Astrocyte (in vitro differentiated cells and primary cell): ENCODE results near the gene SPON2. TPM values are rescaled to one million over a fixed set of nuclear protein-coding genes. Genes with fewer than 3 reads are reported as not detected.

Source experiments
- DNase-seq: peaks from one replicate; pipeline ENCODE4 v3.0.0-alpha.2; 2010; ENCODE audit warnings: low read depth
- FAIRE-seq: peaks from 2 replicates; lab custom pipeline; 2011; peaks lifted over from hg19 to GRCh38; lab: Jason Lieb, UNC
- H2AFZ ChIP-seq: 2 replicates; pipeline ENCODE4 v1.6.0; 2012; ENCODE audit warnings: low read depth, low read length, inconsistent platforms
- H3K27ac ChIP-seq: 2 replicates; pipeline ENCODE4 v1.5.1; 2011; ENCODE audit warnings: low read depth, low read length, inconsistent platforms
- H3K27me3 ChIP-seq: 2 replicates; pipeline ENCODE4 v1.6.0; 2011; ENCODE audit warnings: low read length, inconsistent platforms; ENCODE audit not compliant: insufficient read depth
- H3K36me3 ChIP-seq: 2 replicates; pipeline ENCODE4 v1.5.1; 2011; ENCODE audit warnings: low read length, inconsistent platforms; ENCODE audit not compliant: insufficient read depth
- H3K4me1 ChIP-seq: 2 replicates; pipeline ENCODE4 v1.5.1; 2011; ENCODE audit warnings: low read length, inconsistent platforms; ENCODE audit not compliant: insufficient read depth
- H3K4me2 ChIP-seq: 2 replicates; pipeline ENCODE4 v1.6.0; 2012; ENCODE audit warnings: low read length, inconsistent platforms
- H3K4me3 ChIP-seq: 2 replicates; pipeline ENCODE4 v1.5.1; 2011; ENCODE audit warnings: low read depth, mild to moderate bottlenecking, low read length, inconsistent platforms; ENCODE audit not compliant: insufficient read depth
- H3K79me2 ChIP-seq: 2 replicates; pipeline ENCODE4 v1.6.0; 2012; ENCODE audit warnings: mild to moderate bottlenecking, low read length, inconsistent platforms; ENCODE audit not compliant: insufficient read depth
- H3K9ac ChIP-seq: 2 replicates; pipeline ENCODE4 v1.6.0; 2012; ENCODE audit warnings: mild to moderate bottlenecking, low read length, inconsistent platforms
- H3K9me3 ChIP-seq: 2 replicates; pipeline ENCODE4 v1.5.1; 2012; ENCODE audit warnings: low read depth, mild to moderate bottlenecking, low read length, inconsistent platforms; ENCODE audit not compliant: insufficient read depth
- H4K20me1 ChIP-seq: 2 replicates; pipeline ENCODE4 v1.6.0; 2012; ENCODE audit warnings: low read length, inconsistent platforms; ENCODE audit not compliant: insufficient read depth
- H3K27ac Mint-ChIP-seq: one replicate; pipeline ENCODE4 v1.8.0; 2021; ENCODE audit warnings: mild to moderate bottlenecking, mixed read lengths; ENCODE audit not compliant: unreplicated experiment
- H3K27me3 Mint-ChIP-seq: one replicate; pipeline ENCODE4 v1.8.0; 2021; ENCODE audit warnings: low read depth, mixed read lengths; ENCODE audit not compliant: unreplicated experiment
- H3K36me3 Mint-ChIP-seq: one replicate; pipeline ENCODE4 v1.8.0; 2021; ENCODE audit warnings: low read depth, mixed read lengths; ENCODE audit not compliant: unreplicated experiment
- H3K4me1 Mint-ChIP-seq: one replicate; pipeline ENCODE4 v1.8.0; 2021; ENCODE audit warnings: low read depth, mixed read lengths; ENCODE audit not compliant: unreplicated experiment
- H3K4me3 Mint-ChIP-seq: one replicate; pipeline ENCODE4 v1.8.0; 2021; ENCODE audit warnings: mild to moderate bottlenecking, moderate library complexity, mixed read lengths; ENCODE audit not compliant: unreplicated experiment
- H3K9me3 Mint-ChIP-seq: one replicate; pipeline ENCODE4 v1.8.0; 2021; ENCODE audit warnings: mild to moderate bottlenecking, mixed read lengths; ENCODE audit not compliant: unreplicated experiment
- EZH2 ChIP-seq: IDR thresholded peaks from 2 replicates; pipeline ENCODE4 v1.6.1; 2012; ENCODE audit warnings: mild to moderate bottlenecking, low read length, inconsistent platforms; ENCODE audit not compliant: insufficient read depth
- total RNA-seq: library from RNA; stranded (reverse); gene quantifications from 2 replicates; pipeline ENCODE4 v1.2.1, GENCODE V29; 2021
- TF ChIP-seq, protein P1 (sequence below): IDR thresholded peaks from 2 replicates; pipeline ENCODE4 v1.5.1; 2011; ENCODE audit warnings: low read depth, mild to moderate bottlenecking, inconsistent platforms, low read length, moderate library complexity; ENCODE audit not compliant: insufficient read depth

The SPON2 gene
- total RNA-seq, 1 donor from 2014 or later: 47.8 TPM

DNA sequence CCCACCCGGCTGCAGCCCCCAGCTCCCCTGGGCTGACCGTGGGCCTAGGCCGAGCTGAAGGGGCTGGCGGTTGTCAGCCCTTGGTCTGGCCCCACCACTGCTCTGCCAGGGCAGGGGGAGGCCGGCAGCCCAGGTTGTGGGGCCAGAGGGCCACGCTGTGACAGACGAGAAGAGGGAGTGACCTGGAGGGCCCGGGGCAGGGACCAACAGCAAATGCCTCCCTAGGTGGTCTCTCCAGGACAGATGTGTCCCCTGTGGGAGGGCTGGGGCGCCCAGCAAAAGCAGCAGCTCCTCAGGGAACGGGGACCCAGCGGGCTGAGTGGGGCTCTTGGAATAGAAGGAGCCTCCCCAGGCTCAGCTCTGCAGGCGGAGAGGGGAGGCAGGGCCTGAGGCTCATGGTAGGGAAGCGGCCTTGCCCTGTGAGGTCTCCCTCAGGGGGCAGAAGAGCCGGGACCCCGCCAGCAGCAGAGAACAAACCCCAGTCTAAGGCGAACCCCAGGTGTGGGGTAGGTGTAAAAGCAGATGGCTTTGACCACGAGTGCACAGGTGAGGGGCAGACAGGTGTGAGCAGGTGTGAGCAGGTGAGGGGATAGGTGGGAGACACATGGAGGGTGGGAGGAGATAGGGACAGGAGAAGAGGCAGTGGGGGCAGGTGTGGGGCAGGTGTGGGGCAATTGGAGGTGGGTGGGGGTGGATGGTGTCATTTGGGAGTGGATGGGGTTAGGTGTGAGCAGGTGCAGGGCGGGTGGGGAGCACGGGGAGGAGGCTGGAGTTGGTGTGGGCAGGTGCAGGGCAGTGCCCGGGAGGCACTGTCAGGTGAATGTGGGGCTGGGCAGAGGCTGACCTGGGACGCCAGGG, 34.1 kb upstream of the SPON2 start:
- H4K20me1 ChIP-seq: peaks cover 5% of the 10 kb centered on the region
- H3K36me3 Mint-ChIP-seq: peaks cover 4% of the 10 kb centered on the region
- no peak overlapping the region for H3K27ac Mint-ChIP-seq
- DNase-seq: no peak
- no peaks in the 10 kb centered on the region for H3K9me3 ChIP-seq
- no peak overlapping the region for H3K27ac ChIP-seq
- H3K79me2 ChIP-seq: no peaks in the 10 kb centered on the region
- H3K9ac ChIP-seq: no peak overlapping the region
- no peaks in the 10 kb centered on the region for H3K9me3 Mint-ChIP-seq
- no peak overlapping the region for H3K4me3 ChIP-seq
- no peak overlapping the region for H2AFZ ChIP-seq
- peaks cover 2% of the 10 kb centered on the region for H3K27me3 Mint-ChIP-seq
- TF ChIP-seq EZH2: no peak
- TF ChIP-seq, protein P1, sequence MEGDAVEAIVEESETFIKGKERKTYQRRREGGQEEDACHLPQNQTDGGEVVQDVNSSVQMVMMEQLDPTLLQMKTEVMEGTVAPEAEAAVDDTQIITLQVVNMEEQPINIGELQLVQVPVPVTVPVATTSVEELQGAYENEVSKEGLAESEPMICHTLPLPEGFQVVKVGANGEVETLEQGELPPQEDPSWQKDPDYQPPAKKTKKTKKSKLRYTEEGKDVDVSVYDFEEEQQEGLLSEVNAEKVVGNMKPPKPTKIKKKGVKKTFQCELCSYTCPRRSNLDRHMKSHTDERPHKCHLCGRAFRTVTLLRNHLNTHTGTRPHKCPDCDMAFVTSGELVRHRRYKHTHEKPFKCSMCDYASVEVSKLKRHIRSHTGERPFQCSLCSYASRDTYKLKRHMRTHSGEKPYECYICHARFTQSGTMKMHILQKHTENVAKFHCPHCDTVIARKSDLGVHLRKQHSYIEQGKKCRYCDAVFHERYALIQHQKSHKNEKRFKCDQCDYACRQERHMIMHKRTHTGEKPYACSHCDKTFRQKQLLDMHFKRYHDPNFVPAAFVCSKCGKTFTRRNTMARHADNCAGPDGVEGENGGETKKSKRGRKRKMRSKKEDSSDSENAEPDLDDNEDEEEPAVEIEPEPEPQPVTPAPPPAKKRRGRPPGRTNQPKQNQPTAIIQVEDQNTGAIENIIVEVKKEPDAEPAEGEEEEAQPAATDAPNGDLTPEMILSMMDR: no peak
- H3K36me3 ChIP-seq: no peaks in the 10 kb centered on the region
- no peak for FAIRE-seq
- H3K4me1 ChIP-seq: peaks cover 31% of the 10 kb centered on the region
- H3K4me3 Mint-ChIP-seq: no peak overlapping the region
- H3K4me2 ChIP-seq: no peak overlapping the region
- peaks cover 9% of the 10 kb centered on the region for H3K4me1 Mint-ChIP-seq
- no peaks in the 10 kb centered on the region for H3K27me3 ChIP-seq

DNA sequence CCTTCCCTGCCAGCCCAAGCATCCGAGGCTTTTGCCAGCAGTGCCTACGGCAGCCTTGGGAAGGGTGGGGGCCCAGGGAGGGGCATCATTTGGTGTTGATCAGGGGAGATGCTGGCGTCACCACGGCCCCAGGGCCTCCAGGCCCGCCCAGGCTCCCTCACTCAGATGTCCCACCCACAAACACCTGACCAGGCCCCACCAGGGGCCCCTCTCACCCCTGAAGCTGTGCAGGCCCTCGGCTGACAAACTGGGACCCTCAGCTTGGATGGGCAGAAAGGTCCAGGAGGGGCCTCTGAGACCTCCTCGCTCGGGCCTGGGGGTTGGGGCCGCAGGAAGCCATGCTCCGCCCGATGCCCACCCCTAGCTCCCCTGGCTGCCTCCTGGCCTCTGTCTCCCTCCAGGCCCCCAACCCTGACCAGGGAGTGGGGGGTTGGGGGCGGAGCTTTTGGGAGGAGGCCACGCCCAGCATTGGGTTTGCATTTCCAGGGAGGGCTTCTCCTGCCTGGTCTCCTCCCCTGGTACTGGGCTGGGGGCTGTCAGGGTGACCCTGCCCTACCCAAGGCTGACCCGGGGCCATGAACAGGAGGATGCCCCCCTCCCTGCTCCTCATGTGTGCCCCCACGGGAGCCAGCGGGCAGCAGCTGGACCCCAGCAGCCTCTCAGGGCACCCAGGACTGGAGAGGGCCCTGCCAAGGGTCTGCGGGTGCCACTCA, 33.4 kb upstream of the SPON2 start:
- Mint-ChIP-seq H3K4me1 (peaks cover 9% of the 10 kb centered on the region), H3K9me3 (no peaks in the 10 kb centered on the region), H3K36me3 (peaks cover 4% of the 10 kb centered on the region), H3K27me3 (peaks cover 2% of the 10 kb centered on the region), H3K4me3 (no peak overlapping the region), H3K27ac (no peak overlapping the region)
- H3K4me3 ChIP-seq: no peak overlapping the region
- no peaks in the 10 kb centered on the region for H3K36me3 ChIP-seq
- H3K27ac ChIP-seq: no peak overlapping the region
- DNase-seq (no peak), FAIRE-seq (no peak)
- H3K4me2 ChIP-seq: no peak overlapping the region
- H3K9me3 ChIP-seq: no peaks in the 10 kb centered on the region
- no peaks in the 10 kb centered on the region for H3K79me2 ChIP-seq
- H3K9ac ChIP-seq: no peak overlapping the region
- no peak for TF ChIP-seq EZH2
- TF ChIP-seq, protein P1: no peak
- no peak overlapping the region for H2AFZ ChIP-seq
- no peaks in the 10 kb centered on the region for H3K27me3 ChIP-seq
- peaks cover 5% of the 10 kb centered on the region for H4K20me1 ChIP-seq
- peaks cover 37% of the 10 kb centered on the region for H3K4me1 ChIP-seq
